Activated CD4-positive, alpha-beta T cell treated with anti-CD3 and anti-CD28 coated beads, Interleukin-2, amount 50 U/mL, for 16 hours (primary cell): Measurements from ENCODE around the gene CHST12.
"Not testable (repeated sequence)": the region's sequence is repeated elsewhere in the genome, so short reads cannot be mapped to it uniquely, and the experiment has no call there.

Experiments
- DNase-seq: peaks from one replicate; pipeline ENCODE4 v3.0.0-alpha.2; 2020

The CHST12 gene

GRCh38 chr7:2379161-2379560 lies 24.2 kb upstream of the CHST12 start:
- no peak for DNase-seq

- DNase-seq: no peak
These were observed 23.5 kb upstream of the CHST12 start for GRCh38 chr7:2379821-2380450.

DNA sequence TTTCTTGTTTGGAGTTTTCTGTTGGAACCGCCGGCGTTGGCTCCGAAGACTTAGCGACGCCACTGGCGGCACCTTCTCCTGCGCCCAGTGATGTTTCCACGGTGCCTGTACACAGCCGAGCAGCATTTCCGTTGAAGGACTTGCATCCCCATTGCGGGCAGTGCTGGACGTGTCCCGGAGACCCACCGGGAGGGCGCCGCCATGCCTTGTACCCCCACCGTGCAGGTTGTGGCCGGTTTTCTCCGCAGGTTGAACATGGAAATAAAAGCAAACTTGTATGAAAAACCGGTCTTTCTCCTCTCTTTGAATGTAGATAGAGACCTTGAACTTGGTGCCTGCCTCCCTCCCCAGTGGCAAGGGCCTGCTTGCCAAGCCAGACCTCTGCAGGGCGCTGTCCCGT lies 22.9 kb upstream of the CHST12 start:
- no peak for DNase-seq

DNA sequence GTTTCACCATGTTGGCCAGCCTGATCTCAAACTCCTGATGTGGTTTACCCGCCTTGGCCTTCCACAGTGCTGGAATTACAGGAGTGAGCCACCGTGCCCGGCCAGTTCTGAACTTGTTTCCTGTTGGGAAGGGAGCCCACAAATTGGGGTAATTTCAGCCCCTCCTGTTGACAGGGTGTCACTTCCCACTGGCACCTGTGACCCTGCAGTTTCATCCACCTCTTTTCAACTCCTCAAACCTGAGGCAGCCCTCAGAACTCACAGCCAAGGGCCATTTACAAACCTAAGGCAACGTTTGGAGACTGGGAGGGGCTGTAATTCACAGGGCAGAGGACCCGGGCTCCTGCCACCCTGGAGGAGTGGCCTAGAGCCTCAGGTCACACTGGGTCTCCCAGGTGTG lies 22.2 kb upstream of the CHST12 start:
- DNase-seq: no peak

GRCh38 chr7:2381881-2382509 lies 21.4 kb upstream of the CHST12 start:
- no peak for DNase-seq

GRCh38 chr7:2383543-2384274 lies 19.7 kb upstream of the CHST12 start:
- DNase-seq: no peak

- DNase-seq: no peak
These were observed 18.8 kb upstream of the CHST12 start for GRCh38 chr7:2384354-2385243.

- DNase-seq: not testable (repeated sequence)
These were observed 17.3 kb upstream of the CHST12 start for GRCh38 chr7:2386122-2386521.

- no peak for DNase-seq
These were observed 16.3 kb upstream of the CHST12 start for GRCh38 chr7:2386964-2387669.

GRCh38 chr7:2387897-2388636 lies 15.3 kb upstream of the CHST12 start:
- DNase-seq: no peak

GRCh38 chr7:2388637-2388954 lies 14.8 kb upstream of the CHST12 start:
- no peak for DNase-seq

GRCh38 chr7:2390020-2390816 lies 13.2 kb upstream of the CHST12 start:
- DNase-seq: not testable (repeated sequence)

- no peak for DNase-seq
These were observed 9.7 kb upstream of the CHST12 start for GRCh38 chr7:2393706-2394105.

DNA sequence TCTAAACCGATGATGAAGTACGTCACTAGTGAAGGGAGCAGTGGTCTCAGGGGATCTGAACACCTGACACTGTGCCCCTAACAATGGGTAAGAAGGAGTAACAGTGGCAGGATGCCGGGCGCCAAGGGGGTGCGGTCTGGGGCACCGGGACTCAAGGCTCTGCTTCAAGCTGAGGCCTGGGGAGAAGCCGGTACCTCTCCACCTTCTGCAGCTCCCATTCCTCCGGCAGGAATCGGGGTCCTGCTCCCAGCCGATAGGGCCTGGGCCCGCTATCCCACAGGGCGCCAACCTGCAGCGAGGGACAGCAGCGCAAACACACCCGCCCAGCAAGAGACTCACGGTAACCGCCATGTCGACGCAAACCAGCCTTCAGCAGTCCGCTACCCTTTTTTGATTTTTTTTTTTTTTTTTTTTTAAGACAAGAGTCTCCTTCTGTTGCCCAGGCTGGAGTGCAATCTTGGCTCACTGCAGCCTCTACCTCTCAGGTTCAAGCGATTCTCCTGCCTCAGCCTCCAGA lies 8.8 kb upstream of the CHST12 start:
- no peak for DNase-seq

GRCh38 chr7:2398506-2398905 lies 4.9 kb upstream of the CHST12 start:
- no peak for DNase-seq

DNA sequence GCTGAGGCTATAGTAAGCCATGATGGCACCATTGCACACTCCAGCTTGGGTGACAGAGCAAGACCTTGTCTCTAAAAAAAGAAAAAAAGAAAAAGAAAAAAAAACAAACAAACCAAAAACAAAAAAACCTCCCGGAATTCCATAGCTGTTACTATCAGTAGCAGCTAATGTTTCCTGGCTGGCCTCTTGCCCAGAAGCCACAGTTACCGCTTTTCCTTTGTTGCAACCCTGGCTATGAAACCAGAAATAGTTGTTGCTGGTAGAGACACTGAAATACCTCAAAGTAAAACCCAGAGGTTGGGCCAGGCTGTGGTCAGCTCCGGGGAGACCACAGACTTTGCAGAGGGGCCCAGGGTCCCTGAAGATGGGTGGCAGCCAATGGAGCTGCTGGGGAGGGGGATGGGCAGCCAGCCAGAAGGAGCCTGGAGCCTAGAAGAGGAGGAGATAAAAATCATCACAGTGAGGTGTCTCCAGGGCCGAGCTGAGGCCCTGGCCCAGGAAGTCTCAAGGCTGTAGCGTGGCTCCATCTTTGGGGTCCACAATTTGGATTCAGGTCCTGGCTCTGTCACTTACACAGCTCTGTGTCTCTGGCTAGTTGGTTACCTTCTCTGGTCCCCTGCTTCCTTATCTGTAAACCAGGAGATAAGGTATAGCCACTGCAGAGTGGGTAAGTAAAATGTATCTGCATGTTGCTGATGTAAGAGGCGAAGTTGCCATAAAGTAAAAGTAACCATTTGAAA lies 3.4 kb upstream of the CHST12 start:
- peak; percentile 40 for DNase-seq

GRCh38 chr7:2402687-2403013 lies 761 bp upstream of the CHST12 start:
- no peak for DNase-seq

- DNase-seq: no peak
These were observed 572 bp downstream of the CHST12 start for GRCh38 chr7:2403718-2404648.

GRCh38 chr7:2404714-2405119 lies 1.3 kb downstream of the CHST12 start:
- no peak for DNase-seq
